Progenitor cell of endocrine pancreas (in vitro differentiated cells): Measurements from ENCODE around the gene ETFB. TPM values are rescaled to one million over a fixed set of nuclear protein-coding genes. Genes with fewer than 3 reads are reported as not detected.
A peak's percentile ranks its signal among the peaks of the same experiment; 100 is the strongest.

ENCODE experiments used
- DNase-seq: peaks from one replicate; pipeline ENCODE4 v3.0.0; 2021; ENCODE audit warnings: low spot score; ENCODE audit not compliant: unreplicated experiment
- H3K27ac Mint-ChIP-seq: 2 replicates; pipeline ENCODE4 v1.8.0; 2021; ENCODE audit warnings: mild to moderate bottlenecking, moderate library complexity, mixed read lengths
- H3K27me3 Mint-ChIP-seq: 2 replicates; pipeline ENCODE4 v1.8.0; 2021; ENCODE audit warnings: mixed read lengths
- H3K36me3 Mint-ChIP-seq: 2 replicates; pipeline ENCODE4 v1.8.0; 2022; ENCODE audit warnings: mixed read lengths; ENCODE audit not compliant: insufficient read depth
- H3K4me1 Mint-ChIP-seq: 2 replicates; pipeline ENCODE4 v1.8.0; 2021; ENCODE audit warnings: low read depth, mixed read lengths
- H3K4me3 Mint-ChIP-seq: 2 replicates; pipeline ENCODE4 v1.8.0; 2021; ENCODE audit warnings: low read depth, mild to moderate bottlenecking, moderate library complexity, mixed read lengths
- H3K9me3 Mint-ChIP-seq: 2 replicates; pipeline ENCODE4 v1.8.0; 2021; ENCODE audit warnings: low read depth, mixed read lengths
- total RNA-seq: library from RNA; stranded (reverse); gene quantifications from 2 replicates; pipeline ENCODE4 v1.2.1, GENCODE V29; 2021
- TF ChIP-seq, protein P1 (sequence below): fragments of 200-600 bp; sonication (generic); IDR thresholded peaks from one replicate; pipeline ENCODE4 v1.5.0; 2021; ENCODE audit warnings: antibody characterized with exemption, mild to moderate bottlenecking; ENCODE audit not compliant: unreplicated experiment

ETFB gene
- total RNA-seq, 1 donor from 2014 or later = 63.2 TPM

DNA sequence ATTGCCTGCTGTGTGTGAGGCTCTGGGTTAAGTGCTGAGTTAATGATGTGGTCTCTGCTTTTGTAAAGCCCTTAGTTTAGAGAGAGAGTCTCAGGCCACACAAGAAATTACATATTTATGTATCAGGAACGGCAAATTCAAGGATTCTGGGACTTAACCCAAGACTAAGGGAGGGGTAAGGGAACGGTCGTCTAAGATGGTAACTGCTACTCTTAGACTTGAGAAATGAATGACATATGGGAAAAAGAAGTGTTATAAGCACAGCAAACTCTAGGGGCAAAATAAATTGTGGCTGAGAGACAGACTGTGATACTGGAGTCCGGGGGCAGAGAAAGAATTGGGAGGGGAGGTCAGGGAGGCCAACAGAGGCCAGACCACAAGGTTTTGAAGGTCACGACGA lies 34.5 kb downstream of the ETFB start:
- Mint-ChIP-seq H3K4me3 (no peak overlapping the region), H3K27me3 (no peaks in the 10 kb centered on the region), H3K9me3 (peaks cover 4% of the 10 kb centered on the region), H3K27ac (no peak overlapping the region), H3K4me1 (peaks cover 8% of the 10 kb centered on the region), H3K36me3 (peaks cover 21% of the 10 kb centered on the region)
- TF ChIP-seq, protein P1, sequence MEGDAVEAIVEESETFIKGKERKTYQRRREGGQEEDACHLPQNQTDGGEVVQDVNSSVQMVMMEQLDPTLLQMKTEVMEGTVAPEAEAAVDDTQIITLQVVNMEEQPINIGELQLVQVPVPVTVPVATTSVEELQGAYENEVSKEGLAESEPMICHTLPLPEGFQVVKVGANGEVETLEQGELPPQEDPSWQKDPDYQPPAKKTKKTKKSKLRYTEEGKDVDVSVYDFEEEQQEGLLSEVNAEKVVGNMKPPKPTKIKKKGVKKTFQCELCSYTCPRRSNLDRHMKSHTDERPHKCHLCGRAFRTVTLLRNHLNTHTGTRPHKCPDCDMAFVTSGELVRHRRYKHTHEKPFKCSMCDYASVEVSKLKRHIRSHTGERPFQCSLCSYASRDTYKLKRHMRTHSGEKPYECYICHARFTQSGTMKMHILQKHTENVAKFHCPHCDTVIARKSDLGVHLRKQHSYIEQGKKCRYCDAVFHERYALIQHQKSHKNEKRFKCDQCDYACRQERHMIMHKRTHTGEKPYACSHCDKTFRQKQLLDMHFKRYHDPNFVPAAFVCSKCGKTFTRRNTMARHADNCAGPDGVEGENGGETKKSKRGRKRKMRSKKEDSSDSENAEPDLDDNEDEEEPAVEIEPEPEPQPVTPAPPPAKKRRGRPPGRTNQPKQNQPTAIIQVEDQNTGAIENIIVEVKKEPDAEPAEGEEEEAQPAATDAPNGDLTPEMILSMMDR = no peak
- DNase-seq = no peak

GRCh38 chr19:51331193-51331592 lies 35.0 kb downstream of the ETFB start:
- Mint-ChIP-seq H3K9me3 (peaks cover 4% of the 10 kb centered on the region), H3K27ac (no peak overlapping the region), H3K27me3 (no peaks in the 10 kb centered on the region), H3K36me3 (peaks cover 21% of the 10 kb centered on the region), H3K4me3 (no peak overlapping the region), H3K4me1 (peaks cover 8% of the 10 kb centered on the region)
- DNase-seq = no peak
- TF ChIP-seq, protein P1 = no peak

GRCh38 chr19:51330366-51330765 lies 35.8 kb downstream of the ETFB start:
- H3K27me3 Mint-ChIP-seq = no peaks in the 10 kb centered on the region
- H3K27ac Mint-ChIP-seq = no peak overlapping the region
- TF ChIP-seq, protein P1 = no peak
- H3K36me3 Mint-ChIP-seq = peaks cover 28% of the 10 kb centered on the region
- H3K9me3 Mint-ChIP-seq = peaks cover 4% of the 10 kb centered on the region
- H3K4me1 Mint-ChIP-seq = peaks cover 8% of the 10 kb centered on the region
- H3K4me3 Mint-ChIP-seq = no peak overlapping the region
- DNase-seq = no peak

DNA sequence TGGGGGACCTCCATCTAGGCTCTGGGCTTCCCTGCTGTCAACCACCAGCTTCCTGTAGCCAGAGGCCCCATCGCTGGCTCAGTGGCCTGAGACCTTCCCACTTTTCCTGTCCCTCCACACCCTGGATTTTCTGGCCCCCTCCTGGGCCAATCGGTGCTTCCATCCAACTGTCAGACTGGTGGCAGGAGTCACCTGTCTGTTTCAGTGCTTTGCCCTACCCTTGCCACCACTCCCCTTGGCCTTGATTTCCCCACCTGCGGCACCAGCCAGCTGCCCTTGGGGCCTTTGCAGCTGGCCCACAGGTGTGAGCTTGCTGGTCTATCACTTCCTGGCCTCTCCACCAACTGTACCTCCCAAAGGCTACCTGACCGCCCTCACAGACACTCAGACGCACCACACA lies 36.8 kb downstream of the ETFB start:
- no peak overlapping the region for H3K27ac Mint-ChIP-seq
- TF ChIP-seq, protein P1 = no peak
- H3K27me3 Mint-ChIP-seq = no peaks in the 10 kb centered on the region
- H3K36me3 Mint-ChIP-seq = peaks cover 30% of the 10 kb centered on the region
- peaks cover 4% of the 10 kb centered on the region for H3K9me3 Mint-ChIP-seq
- H3K4me3 Mint-ChIP-seq = no peak overlapping the region
- peaks cover 8% of the 10 kb centered on the region for H3K4me1 Mint-ChIP-seq
- DNase-seq = no peak

DNA sequence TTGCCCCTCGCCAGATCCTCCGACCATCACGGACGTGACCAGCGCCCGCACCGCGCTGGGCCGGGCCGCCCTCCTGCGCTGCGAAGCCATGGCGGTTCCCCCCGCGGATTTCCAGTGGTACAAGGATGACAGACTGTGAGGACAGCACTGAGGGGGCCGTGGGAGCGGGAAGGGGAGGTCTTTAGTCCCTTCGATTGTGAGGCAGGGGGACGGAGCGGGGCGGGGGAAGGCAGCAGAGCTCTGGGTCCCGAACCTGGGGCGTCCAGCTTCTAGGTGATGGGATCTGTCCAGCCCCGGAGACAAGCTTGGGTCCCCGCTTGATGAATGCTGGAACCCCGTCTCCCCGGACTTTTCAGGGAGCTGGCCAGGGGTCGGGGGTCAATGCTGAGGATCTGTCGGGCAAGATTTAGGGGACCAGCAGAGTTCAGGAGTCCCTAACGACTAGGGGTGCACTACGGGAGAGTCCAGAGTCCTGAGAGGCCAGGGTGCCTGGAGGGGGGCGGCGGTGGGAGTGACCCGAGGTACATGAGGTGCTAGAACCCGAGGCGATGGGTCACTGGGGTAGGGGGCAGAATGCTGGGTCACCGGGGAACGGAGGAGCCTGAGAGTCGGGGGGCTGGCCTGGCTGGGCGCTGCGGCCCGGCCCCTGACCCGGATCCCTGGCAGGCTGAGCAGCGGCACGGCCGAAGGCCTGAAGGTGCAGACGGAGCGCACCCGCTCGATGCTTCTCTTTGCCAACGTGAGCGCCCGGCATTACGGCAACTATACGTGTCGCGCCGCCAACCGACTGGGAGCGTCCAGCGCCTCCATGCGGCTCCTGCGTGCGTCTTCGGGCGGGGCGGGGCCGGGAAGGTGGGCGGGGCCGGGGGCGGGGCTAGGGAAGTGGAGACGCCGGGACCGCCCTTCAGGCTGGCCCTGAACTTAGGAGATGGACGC lies 38.9 kb downstream of the ETFB start:
- no peak for DNase-seq

More for the DNA sequence above, 38.9 kb downstream of the ETFB start:
- Mint-ChIP-seq H3K27ac (no peak overlapping the region), H3K36me3 (peaks cover 35% of the 10 kb centered on the region), H3K4me1 (peaks cover 8% of the 10 kb centered on the region), H3K9me3 (peaks cover 4% of the 10 kb centered on the region), H3K27me3 (no peaks in the 10 kb centered on the region), H3K4me3 (no peak overlapping the region)
- TF ChIP-seq, protein P1 = peak; percentile 24
